SK-MEL-5 (cell line): Measurements from ENCODE around the gene THAP9. TPM values are rescaled to one million over a fixed set of nuclear protein-coding genes. Genes with fewer than 3 reads are reported as not detected.
"Not testable (repeated sequence)": the region's sequence is repeated elsewhere in the genome, so short reads cannot be mapped to it uniquely, and the experiment has no call there.

ENCODE experiments used
- DNase-seq: peaks from one replicate; pipeline ENCODE4 v3.0.0-alpha.2; 2016; ENCODE audit warnings: low read depth, low spot score
- in situ Hi-C: cut with HindIII; loops from 2 replicates; pipeline ENCODE4 v1.10.0; 2016; ENCODE audit warnings: low sequenced_read_pairs, high pct_unique_total_duplicates, low pct_unique_long_range_greater_than_20kb
- polyA plus RNA-seq, 2 experiments: library from polyadenylated mRNA; depleted of rRNA; stranded (reverse); fragments of >200 nt; gene quantifications; 2 replicates each; pipeline ENCODE4 v1.2.3, GENCODE V29; 2015
- total RNA-seq: library from RNA; depleted of rRNA; stranded (reverse); fragments of >200 nt; shearing (Covaris generic); gene quantifications from 2 replicates; pipeline ENCODE4 v1.2.3, GENCODE V29; 2014; rRNA removed

Gene THAP9, protein sequence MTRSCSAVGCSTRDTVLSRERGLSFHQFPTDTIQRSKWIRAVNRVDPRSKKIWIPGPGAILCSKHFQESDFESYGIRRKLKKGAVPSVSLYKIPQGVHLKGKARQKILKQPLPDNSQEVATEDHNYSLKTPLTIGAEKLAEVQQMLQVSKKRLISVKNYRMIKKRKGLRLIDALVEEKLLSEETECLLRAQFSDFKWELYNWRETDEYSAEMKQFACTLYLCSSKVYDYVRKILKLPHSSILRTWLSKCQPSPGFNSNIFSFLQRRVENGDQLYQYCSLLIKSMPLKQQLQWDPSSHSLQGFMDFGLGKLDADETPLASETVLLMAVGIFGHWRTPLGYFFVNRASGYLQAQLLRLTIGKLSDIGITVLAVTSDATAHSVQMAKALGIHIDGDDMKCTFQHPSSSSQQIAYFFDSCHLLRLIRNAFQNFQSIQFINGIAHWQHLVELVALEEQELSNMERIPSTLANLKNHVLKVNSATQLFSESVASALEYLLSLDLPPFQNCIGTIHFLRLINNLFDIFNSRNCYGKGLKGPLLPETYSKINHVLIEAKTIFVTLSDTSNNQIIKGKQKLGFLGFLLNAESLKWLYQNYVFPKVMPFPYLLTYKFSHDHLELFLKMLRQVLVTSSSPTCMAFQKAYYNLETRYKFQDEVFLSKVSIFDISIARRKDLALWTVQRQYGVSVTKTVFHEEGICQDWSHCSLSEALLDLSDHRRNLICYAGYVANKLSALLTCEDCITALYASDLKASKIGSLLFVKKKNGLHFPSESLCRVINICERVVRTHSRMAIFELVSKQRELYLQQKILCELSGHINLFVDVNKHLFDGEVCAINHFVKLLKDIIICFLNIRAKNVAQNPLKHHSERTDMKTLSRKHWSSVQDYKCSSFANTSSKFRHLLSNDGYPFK
- 6.5 and 6.9 TPM in 2 replicates for total RNA-seq
- 2.8 and 3.0 TPM in 2 replicates for polyA plus RNA-seq (2015; cell fraction: cytosol; rRNA removed)
- polyA plus RNA-seq (2015; cell fraction: nucleus; rRNA removed): 18.8 and 24.1 TPM in 2 replicates

DNA sequence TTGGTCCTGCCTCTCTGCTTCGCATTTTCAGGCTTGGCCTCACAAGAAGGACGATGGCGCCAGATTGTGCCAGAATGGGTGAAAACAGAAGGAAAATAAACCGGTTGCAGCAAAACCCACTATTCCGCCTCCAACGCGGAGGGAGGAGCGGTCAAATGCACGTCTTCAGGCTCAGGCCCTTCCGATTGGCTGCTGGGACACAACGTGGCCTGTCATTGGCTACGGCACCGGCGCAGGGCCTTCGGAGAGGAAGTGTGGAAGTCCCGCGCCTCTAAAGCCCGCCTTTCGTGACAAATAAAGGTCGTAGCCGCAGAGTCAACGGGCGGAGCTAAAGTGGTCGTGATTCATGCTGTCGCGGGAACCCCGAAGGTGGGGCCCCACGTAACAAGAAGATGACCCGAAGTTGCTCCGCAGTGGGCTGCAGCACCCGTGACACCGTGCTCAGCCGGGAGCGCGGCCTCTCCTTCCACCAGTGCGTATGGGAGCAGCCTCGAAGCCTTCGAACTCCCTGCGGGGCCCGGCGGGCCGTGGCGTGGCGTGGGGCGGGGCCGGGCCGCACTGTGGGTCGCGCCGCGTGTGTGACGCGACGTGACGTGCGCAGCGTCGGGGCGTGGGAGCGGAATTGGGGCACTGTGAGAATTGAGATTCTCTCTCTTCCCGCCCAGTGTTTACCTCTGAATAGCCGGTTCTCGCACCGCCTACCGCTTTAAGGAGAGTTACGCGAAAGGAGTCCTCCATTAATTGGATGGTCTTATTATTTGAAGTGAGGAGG is at the start of gene THAP9:
Gene THAP9 (plus strand): TSS at position 325 of the 772 bp plus-strand sequence. CDS start 68 bp downstream, at position 393.
- in situ Hi-C loops: no loop called here
- DNase-seq: peak; percentile 98

DNA sequence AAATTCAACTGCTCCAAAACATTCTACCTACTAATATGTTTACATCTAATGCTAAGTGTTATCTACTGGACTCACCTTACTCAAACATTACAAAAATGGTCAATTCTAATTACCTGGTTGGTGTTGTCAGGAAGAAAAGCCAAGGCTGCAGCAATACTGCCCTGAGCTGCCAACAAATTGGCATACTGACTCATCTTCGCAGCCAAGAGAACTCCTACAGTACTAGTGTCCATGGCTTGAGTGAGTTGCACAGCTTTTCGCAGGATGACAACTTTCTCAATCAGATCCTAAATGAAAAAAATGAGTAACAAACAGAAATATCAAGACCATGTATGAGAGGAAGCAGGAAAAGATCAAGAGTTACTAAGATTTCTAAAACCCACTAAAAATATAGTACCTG is 49.2 kb upstream of the THAP9 start:
- in situ Hi-C loops: no loop called here
- no peak for DNase-seq

DNA sequence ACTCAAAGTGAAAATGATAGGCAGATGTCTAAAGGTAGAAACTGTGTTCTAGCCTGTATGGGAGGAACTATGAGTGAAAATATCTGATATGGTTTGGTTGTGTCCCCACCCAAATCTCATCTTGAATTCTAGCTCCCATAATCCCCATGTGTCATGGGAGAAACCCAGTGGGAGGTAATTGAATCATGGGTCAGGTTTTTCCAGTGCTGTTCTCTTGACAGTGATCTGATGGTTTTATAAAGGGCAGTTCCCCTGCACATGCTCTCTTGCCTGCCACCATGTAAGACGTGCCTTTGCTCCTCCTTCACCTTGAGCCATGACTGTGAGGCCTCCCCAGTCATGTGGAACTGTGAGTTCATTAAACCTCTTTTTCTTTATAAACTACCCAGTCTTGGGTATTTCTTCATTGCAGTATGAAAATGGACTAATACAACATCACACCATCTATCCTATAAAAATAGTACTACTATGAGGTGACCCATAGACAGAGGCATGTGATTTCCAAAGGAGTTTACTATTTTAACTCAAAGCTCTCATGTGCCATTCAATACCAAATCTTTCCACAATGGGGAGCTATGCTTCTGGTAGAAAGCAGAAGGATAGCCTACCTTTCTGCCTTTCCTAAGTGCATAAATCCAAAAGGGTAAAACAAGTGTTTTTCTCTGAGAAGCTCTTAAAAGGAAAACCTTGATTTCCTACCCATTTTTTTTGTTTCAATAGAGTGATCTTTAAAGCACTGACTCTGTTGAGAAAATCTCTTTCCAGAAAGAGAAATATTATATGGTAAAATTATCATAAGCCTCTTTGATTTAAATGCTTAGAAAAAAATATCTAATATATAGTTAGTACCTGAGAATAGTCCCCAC is 48.4 kb upstream of the THAP9 start:
- in situ Hi-C loops: no loop called here

DNA sequence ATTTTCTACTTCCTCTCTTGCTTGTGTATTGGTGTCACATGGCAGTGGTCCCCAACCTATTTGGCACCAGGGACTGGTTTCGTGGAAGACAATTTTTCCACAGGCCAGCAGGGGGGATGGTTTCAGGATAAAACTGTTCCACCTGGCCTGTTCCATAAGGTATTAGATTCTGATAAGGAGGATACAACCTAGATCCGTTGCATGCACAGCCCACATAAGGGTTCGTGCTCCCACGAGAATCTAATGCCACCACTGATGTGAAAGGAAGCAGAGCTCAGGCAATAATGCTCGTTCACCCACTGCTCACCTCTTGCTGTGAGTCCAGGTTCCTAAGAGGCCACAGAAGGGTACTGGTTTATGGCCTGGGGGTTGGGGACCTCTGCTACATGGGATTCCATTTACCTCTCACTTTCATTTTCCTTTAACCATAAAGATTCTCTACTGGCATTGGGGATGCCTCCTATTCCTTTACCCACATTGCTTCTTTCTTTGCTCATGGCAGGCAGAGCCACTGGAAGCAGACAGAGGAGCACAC is 47.7 kb upstream of the THAP9 start:
- in situ Hi-C loops: no loop called here
- DNase-seq: no peak

More for the DNA sequence above, 48.4 kb upstream of the THAP9 start:
- DNase-seq: peak; percentile 56

DNA sequence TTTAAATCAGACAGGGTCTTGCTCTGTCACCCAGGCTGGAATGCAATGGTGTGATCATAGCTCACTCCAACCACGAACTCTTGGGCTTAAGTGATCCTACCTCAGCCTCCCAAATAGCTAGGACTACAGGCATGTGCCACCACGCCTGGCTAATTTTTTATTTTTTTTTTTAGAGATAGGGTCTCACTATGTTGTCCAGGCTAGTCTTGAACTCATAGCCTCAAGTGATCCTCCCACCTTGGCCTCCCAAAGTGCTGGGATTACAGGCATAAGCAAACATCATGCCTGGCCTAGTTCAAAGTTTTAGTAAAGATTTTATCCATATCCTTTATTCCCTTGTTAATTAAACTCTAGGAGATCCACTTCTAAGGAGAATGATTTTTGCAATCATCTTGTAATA is 40.0 kb upstream of the THAP9 start:
- DNase-seq, in situ Hi-C loops: not testable (repeated sequence)

DNA sequence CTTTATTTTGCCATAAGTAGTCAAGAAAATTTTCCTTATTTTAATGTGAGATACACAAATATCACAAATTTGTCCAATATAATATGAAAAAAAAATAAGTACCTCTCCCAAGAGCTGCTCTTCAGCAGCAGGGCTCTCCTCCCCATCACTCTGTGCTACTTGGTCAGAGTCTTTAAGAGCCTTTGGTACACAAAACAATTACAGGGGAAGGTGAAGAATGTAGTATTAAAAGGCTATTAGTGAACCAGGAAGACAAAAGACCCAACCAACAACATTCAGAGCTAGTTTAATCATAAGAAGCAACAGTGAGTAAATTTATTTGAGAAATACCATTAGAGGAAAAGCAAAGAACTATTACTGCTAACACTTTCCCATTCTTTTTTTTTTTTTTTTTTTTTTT is 39.0 kb upstream of the THAP9 start:
- in situ Hi-C loops: no loop called here
- DNase-seq: no peak

DNA sequence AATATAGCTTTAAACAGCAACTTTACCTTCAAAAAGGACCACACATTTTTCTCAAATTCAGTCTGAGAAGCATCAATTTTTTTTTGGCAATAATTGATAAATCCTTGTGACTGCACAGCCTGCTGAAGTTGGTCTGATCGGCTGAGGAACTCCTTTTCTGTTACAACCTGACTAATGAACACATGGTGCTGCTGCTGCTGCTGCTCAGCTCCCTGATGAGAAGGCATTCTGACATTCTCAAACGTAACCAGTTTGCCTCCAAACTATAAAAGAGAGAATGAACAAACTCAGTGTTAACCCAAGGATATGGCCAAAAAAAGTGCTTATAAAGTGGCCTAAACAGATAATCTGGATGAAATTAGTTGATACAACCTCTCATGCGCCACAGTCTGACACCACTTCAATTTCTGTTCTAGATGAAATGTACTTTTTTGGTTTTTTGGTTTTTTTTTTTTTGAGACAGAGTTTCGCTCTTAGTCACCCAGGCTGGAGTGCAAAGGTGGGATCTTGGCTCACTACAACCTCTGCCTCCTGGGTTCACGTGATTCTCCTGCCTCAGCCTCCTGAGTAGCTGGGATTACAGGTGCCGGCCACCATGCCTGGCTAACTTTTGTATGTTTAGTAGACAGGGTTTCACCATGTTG is 36.1 kb upstream of the THAP9 start:
- DNase-seq: no peak
- in situ Hi-C loops: no loop called here

DNA sequence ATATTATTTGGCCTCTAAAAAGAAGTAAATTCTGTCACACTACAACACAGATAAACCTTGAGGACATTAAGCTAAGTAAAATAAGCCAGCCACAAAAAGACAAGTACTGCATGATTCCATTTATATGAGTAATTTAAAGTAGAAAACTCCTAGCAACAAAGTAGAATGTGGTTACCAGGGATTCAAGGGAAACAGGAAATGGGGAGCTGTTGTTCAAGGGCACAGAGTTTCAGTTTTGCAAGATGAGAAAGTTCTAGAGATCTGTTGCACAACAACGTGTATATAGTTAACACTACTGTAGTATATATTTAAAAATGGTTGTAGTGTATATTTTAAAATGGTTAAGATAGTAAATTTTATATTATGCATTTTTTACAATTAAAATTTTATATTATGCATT is 34.9 kb upstream of the THAP9 start:
- in situ Hi-C loops: no loop called here
- DNase-seq: no peak

DNA sequence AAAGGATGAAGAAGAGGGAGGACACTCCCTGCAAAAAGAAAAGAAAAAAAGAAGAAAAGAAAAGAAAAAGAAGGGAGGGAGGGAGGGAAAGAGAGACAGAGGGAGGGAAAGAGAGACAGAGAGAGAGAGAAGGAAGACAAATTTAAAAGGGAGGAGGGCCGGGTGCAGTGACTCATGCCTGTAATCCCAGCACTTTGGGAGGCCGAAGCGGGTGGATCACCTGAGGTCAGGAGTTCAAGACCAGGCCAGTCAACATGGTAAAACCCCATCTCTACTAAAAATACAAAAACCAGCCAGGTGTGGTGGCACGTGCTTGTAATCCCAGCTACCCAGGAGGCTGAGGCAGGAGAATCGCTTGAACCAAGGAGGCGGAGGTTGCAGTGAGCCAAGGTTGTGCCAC is 34.5 kb upstream of the THAP9 start:
- DNase-seq, in situ Hi-C loops: not testable (repeated sequence)

DNA sequence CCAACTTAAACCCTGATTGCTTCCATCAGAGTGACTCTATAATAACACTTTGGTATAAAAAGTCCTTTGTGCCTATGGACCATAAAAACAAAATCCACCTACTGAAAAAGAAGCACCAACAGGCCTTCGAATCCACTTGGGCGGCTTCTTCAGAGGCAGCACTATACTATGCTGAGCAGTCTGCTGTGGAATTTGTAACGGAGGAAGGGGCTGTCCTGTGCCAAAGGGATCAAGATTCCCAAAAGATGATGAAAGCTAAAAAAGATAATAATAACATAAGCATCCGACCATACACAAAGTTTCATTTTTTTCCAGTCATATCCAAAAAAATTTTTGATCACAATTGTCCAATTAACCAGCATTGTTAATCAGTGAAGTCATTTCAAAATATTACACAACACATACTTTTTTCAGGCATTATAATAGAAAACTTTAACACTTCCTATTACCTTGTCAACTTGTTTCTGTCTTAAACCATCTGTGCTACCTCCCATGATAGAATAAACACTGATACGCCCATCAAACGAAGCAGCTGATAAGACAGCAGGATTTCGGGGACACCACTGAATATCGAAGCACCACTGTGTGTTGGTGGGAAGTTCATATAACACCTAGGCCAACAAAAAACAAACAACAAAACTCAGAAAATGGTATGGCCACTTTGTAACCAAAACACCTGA is 33.7 kb upstream of the THAP9 start:
- no peak for DNase-seq
- in situ Hi-C loops: no loop called here

DNA sequence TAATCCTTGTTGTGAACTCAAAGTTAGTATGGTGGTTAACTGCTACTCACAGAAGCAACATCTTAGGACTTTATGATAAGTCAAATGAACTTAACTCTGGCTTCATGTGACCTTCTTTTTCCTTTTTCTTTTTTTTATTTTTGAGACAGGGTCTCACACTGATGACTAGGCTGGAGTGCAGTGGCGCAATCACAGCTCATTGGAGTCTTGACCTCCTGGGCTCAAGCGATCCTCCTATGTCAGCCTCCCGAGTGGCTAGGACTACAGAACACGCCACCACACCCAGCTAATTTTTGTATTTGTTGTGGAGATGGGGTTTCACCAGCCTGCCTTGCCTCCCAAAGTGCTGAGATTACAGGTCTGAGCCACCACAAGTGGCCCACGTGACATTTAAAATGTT is 32.0 kb upstream of the THAP9 start:
- no peak for DNase-seq
- in situ Hi-C loops: no loop called here

DNA sequence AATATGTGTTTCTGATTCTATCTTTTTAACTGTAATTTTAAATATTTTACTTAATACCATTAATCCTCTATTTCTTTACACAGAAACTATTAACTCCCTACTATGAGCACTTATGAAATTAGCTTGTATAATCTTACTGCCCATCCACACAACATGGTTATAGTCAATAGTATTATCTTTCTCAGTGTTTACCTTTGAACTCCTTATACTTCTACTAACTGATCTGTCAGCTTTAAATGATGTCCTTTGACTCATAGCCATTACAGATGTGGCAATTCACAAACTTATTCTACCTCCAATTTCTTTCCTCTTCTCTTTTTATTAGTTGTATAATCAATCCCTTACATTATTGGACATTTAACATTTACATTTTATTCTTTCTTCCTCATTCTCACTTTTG is 15.1 kb upstream of the THAP9 start:
- no peak for DNase-seq
- in situ Hi-C loops: no loop called here

DNA sequence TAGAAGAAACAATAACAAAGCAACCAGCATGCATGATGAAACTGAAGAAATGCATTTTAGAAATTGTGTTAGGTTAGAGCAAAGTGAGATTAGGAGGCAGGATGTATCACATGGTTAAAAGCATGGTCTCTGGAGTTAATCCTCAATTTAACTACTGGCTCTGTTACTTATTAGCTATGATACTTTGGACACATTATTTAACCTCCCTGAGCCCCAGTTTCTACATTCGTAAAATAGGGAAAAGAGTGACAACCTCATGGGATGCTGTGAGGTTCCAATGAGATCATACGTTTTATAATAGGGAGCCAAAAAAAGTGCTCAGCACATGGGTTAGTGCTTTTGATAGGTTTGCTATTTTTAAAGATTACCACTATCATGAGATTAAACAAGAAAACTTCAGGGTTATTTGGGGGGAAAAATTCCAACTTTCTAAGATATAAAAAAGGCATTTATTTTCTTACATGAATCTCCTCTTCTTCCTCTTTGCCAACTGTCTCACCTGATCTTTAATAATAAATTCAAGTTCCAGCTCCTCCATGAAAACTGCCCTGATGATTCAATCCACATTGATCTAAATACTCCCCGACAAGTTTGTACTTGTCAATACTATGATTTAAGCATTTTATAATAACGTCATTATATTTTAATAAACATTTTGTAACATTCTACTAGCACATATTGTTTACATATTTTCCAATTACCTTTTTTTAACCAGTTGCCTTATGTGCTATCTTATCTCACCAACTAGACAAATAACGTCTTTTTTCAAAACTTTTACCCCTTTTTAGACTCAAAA is 14.2 kb upstream of the THAP9 start:
- in situ Hi-C loops: no loop called here
- no peak for DNase-seq

DNA sequence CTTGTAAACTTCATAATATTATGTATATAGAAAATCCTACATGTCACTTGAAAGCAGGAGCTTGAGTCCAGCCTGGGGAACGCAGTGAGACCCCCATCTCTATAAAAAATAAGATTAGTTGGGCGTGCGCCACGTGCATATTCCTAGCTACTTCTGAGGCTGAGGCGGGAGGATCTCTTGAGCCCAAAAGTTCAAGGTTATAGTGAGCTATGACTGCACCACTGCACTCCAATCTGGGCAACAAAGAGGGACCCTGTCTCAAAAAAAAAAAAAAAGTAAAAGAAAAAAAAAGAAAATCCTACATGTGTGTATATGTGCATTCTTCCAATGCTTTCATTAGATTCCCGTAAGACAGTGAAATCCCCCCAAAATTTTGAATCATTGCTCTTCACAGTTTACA is 11.2 kb upstream of the THAP9 start:
- in situ Hi-C loops: no loop called here

DNA sequence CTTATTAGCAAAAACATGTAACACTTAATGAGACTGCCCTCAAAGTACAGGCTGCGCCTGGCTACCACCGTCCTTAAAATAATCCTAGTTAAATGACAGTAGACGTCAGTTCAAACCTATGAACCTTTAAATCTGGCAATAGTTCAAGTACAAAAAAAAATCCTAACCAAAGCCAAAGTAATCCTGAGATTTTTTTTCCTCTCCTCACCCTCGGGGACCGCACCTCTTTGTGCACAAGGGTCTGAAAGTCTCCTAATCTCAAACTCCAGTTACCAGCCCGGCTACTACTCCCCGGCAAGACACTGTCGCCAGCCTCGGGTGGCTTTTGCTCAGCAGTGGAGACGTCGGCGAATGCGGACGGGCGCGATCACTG is 10.0 kb upstream of the THAP9 start:
- DNase-seq: no peak
- in situ Hi-C loops: no loop called here

More for the DNA sequence above, 11.2 kb upstream of the THAP9 start:
- DNase-seq: no peak
